ENCODE measurements around the gene PSD.

GRCh38 chr10:102400598-102401341, 17.8 kb downstream of the PSD start:
- no peak for TF ChIP-seq CTCF (conservative IDR thresholded peaks at IDR 0.05)
- no peak for TF ChIP-seq EZH2 (IDR thresholded peaks at IDR 0.05; ENCODE audit: low read depth)

All from PC-9 (cell line).